Measurements from ENCODE around the gene BCL10. TPM values are rescaled to one million over a fixed set of nuclear protein-coding genes. Genes with fewer than 3 reads are reported as not detected.

Gene BCL10
- total and polyA plus RNA-seq, 2 of the 4 experiments (the other 2 are of a cell fraction): 15.3 to 30.5 TPM

DNA sequence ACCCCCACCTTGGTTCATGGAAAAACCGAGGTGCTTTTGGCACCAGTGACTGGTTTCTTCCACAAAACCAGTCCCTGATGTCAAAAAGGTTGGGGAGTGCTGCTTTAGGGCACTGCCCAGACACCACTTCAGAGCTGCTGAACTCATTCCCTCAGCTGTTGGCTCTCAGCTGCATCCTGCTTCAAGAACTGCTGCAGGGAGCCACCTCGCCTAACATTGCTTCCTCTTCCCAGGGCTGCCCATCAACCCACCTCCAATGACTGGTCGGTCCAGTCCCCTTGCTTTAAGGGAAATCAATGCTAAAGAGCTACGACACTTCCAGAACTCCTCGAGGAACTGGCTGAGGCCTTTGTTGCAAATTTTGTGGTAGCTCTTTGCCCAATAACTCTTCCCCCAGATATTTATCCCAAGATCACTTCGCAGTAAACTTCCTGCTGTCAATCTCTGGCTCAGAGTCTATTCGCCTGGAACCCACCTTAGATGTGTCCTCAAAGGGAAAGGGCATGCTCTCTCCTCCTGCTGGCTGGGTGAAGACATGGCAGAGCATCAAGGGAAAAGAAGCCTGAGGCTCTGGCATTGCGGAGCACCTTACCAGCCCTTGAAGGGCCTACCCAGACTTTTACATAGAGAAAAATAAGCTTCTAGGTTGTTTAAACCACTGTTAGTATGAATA is 46.0 kb downstream of the BCL10 start:
- intact Hi-C loops (cut with micrococcal nuclease) (no loop called here), in situ Hi-C loops (cut with MboI; ENCODE audit: low sequenced_read_pairs) (no loop called here), dilution Hi-C loops (cut with HindIII; ENCODE audit: low sequenced_read_pairs, unreplicated experiment) (no loop called here)
- ChIA-PET CTCF (interaction anchor here (0.7 to 1.8 kb wide), 3 partner anchors 10 to 122 kb away, joined by 3 to 5 read pairs (median 4); no protein-coding TSS in a partner anchor), POLR2A (ENCODE audit: unreplicated experiment) (no interaction called here)
- no peak overlapping the region for H3K27ac ChIP-seq (ENCODE audit: insufficient read depth, low read length)
- no peak overlapping the region for H4K91ac ChIP-seq (ENCODE audit: insufficient read depth, low read depth, low read length)
- TF ChIP-seq RFX5 (IDR thresholded peaks at IDR 0.05; ENCODE audit: low read depth, low read length): no peak
- TF ChIP-seq, protein P1, sequence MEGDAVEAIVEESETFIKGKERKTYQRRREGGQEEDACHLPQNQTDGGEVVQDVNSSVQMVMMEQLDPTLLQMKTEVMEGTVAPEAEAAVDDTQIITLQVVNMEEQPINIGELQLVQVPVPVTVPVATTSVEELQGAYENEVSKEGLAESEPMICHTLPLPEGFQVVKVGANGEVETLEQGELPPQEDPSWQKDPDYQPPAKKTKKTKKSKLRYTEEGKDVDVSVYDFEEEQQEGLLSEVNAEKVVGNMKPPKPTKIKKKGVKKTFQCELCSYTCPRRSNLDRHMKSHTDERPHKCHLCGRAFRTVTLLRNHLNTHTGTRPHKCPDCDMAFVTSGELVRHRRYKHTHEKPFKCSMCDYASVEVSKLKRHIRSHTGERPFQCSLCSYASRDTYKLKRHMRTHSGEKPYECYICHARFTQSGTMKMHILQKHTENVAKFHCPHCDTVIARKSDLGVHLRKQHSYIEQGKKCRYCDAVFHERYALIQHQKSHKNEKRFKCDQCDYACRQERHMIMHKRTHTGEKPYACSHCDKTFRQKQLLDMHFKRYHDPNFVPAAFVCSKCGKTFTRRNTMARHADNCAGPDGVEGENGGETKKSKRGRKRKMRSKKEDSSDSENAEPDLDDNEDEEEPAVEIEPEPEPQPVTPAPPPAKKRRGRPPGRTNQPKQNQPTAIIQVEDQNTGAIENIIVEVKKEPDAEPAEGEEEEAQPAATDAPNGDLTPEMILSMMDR (conservative IDR thresholded peaks at IDR 0.05; ENCODE audit: low read depth, low read length): 0 out of 2 replicates have a peak, but pooled peaks have one; percentile 18
- TF ChIP-seq FOS (IDR thresholded peaks at IDR 0.05; ENCODE audit: low read depth, low read length): no peak
- no peak for TF ChIP-seq CHD1 (IDR thresholded peaks at IDR 0.05; ENCODE audit: low read depth, low read length)
- TF ChIP-seq MXI1 (IDR thresholded peaks at IDR 0.05; ENCODE audit: borderline replicate concordance, low read depth, low read length): no peak
- H2BK120ac ChIP-seq (ENCODE audit: low read depth, low read length): no peak overlapping the region
- DNase-seq (no peak), ATAC-seq (ENCODE audit: low read depth) (no peak)
- no TSS peak for BruUV-seq (replicated peaks)
- no peak overlapping the region for H4K8ac ChIP-seq (ENCODE audit: low read depth in 2 of 2, low read length in 2 of 2)
- no peak overlapping the region for H2AK9ac ChIP-seq (replicated peaks; ENCODE audit: low read depth, low read length, poor library complexity)
- WGBS, 2 experiments (ENCODE audit: extremely low coverage in 2 of 2, insufficient read length in 1 of 2): 85% methylated on average over 7 of the region's 8 CpGs; no CpG with 5 or more reads in 1 of the 2 experiments
- no peaks in the 10 kb centered on the region for H4K20me1 ChIP-seq (ENCODE audit: insufficient read depth, low read length)
- H2BK20ac ChIP-seq (ENCODE audit: low read depth, low read length): no peak overlapping the region
- no peak overlapping the region for H3K23ac ChIP-seq (ENCODE audit: low read depth, low read length)
- no peak overlapping the region for H3K4me2 ChIP-seq (ENCODE audit: low read depth, low read length)
- H3K4ac ChIP-seq (ENCODE audit: low read depth, low read length): no peak overlapping the region
- H3K56ac ChIP-seq (ENCODE audit: extremely low read depth, insufficient read depth, low read length): no peak overlapping the region
- no peak overlapping the region for H3K4me3 ChIP-seq (ENCODE audit: insufficient read depth, low read depth, low read length)
- H2AFZ ChIP-seq (replicated peaks; ENCODE audit: low read length, poor library complexity): no peak overlapping the region
- no peaks in the 10 kb centered on the region for H3K36me3 ChIP-seq (ENCODE audit: control insufficient read depth, insufficient read depth, low read length)
- H3K18ac ChIP-seq (ENCODE audit: low read depth, low read length): no peak overlapping the region
- no peak overlapping the region for H2BK5ac ChIP-seq (ENCODE audit: low read depth, low read length, poor library complexity, severe bottlenecking)
- H3K4me1 ChIP-seq (ENCODE audit: control insufficient read depth, insufficient read depth, low read length): peaks cover 3% of the 10 kb centered on the region
- H3K9me3 ChIP-seq (ENCODE audit: control insufficient read depth, insufficient read depth, low read length): no peaks in the 10 kb centered on the region
- H3K79me1 ChIP-seq (ENCODE audit: low read depth in 1 of 2, low read length in 2 of 2): no peaks in the 10 kb centered on the region
- H4K5ac ChIP-seq (ENCODE audit: low read depth, low read length): no peak overlapping the region
- H3K9ac ChIP-seq (ENCODE audit: low read depth, low read length): no peak overlapping the region
- H3K27me3 ChIP-seq (ENCODE audit: control insufficient read depth, insufficient read depth, low read length): no peaks in the 10 kb centered on the region
- no peak overlapping the region for H3K14ac ChIP-seq (replicated peaks; ENCODE audit: low read depth, low read length)
- no peaks in the 10 kb centered on the region for H3K9me1 ChIP-seq (ENCODE audit: insufficient read depth, low read length)
- no peak overlapping the region for H2BK15ac ChIP-seq (ENCODE audit: low read depth, low read length)
- no peak overlapping the region for H2AK5ac ChIP-seq (ENCODE audit: low read depth, low read length)

Measured in IMR-90 (cell line).